Endothelial cell of umbilical vein (primary cell): Measurements from ENCODE around the gene AQP12A. TPM values are rescaled to one million over a fixed set of nuclear protein-coding genes. Genes with fewer than 3 reads are reported as not detected.

Source experiments
- BruUV-seq: library from RNA; stranded (reverse); fragments of 400-500 nt; replicated peaks from 2 replicates; lab custom pipeline; 2021; lab: Mats Ljungman, UMichigan
- CTCF ChIA-PET: fragments of 300-600, 350-600 bp; sonication (Branson Sonifier 250); formaldehyde crosslinking; loops from one replicate; lab custom pipeline; 2021; ENCODE audit warnings: antibody characterized with exemption, inconsistent platforms; lab: Charles Lee
- POLR2A ChIA-PET: fragments of 300-600, 350-600 bp; sonication (Branson Sonifier 250); formaldehyde crosslinking; loops from one replicate; lab custom pipeline; 2021; ENCODE audit warnings: antibody characterized with exemption, inconsistent platforms; lab: Charles Lee
- DNase-seq: peaks from one replicate; pipeline ENCODE4 v3.0.0-alpha.2; 2011; ENCODE audit warnings: low read depth, low spot score
- FAIRE-seq: peaks from 2 replicates; lab custom pipeline; 2011; peaks lifted over from hg19 to GRCh38; lab: Jason Lieb, UNC
- H2AFZ ChIP-seq: 2 replicates; pipeline ENCODE4 v1.6.0; 2012; ENCODE audit warnings: low read depth, low read length, control low read depth, inconsistent platforms
- H3K27ac ChIP-seq: 2 replicates; pipeline ENCODE4 v1.5.1; 2011; ENCODE audit warnings: low read depth, mild to moderate bottlenecking, control low read depth, low read length, moderate library complexity; ENCODE audit not compliant: insufficient read depth
- H3K27me3 ChIP-seq, 2 experiments: 2 replicates each; pipeline versions ENCODE4 v1.6.0 to v1.6.1; 2011; ENCODE audit warnings: low read length in 2 of 2, mixed read lengths in 1 of 2; ENCODE audit not compliant: control insufficient read depth in 2 of 2, insufficient read depth in 2 of 2
- H3K36me3 ChIP-seq, 2 experiments: 2 replicates in 1 of 2; 3 replicates in 1 of 2; pipeline ENCODE4 v1.5.1; 2011; ENCODE audit warnings: low read length in 2 of 2, mild to moderate bottlenecking in 1 of 2, moderate library complexity in 1 of 2; ENCODE audit not compliant: control insufficient read depth in 2 of 2, insufficient read depth in 2 of 2; ENCODE audit errors: extremely low read depth in 1 of 2
- H3K4me1 ChIP-seq: 3 replicates; pipeline ENCODE4 v1.5.1; 2011; ENCODE audit warnings: mild to moderate bottlenecking, low read length; ENCODE audit not compliant: control insufficient read depth, insufficient read depth; ENCODE audit errors: extremely low read depth
- H3K4me2 ChIP-seq: 2 replicates; pipeline ENCODE4 v1.6.1; 2011; ENCODE audit warnings: low read length, control low read depth, mixed read lengths; ENCODE audit not compliant: insufficient read depth
- H3K4me3 ChIP-seq, 3 experiments: fragments of 200-600 bp in 1 of 3; sonication (generic), shearing (Covaris generic) in 1 of 3; replicated peaks in 1 of 3; 2 replicates each; pipeline ENCODE4 v1.5.1; 2011 to 2016; ENCODE audit warnings: control low read depth in 3 of 3, low read length in 3 of 3, mild to moderate bottlenecking in 2 of 3, inconsistent platforms in 1 of 3, low read depth in 1 of 3, moderate library complexity in 1 of 3; ENCODE audit not compliant: insufficient read depth in 1 of 3
- H3K79me2 ChIP-seq: 2 replicates; pipeline ENCODE4 v1.6.0; 2012; ENCODE audit warnings: low read length, inconsistent platforms; ENCODE audit not compliant: control insufficient read depth, insufficient read depth
- H3K9ac ChIP-seq: replicated peaks from 2 replicates; pipeline ENCODE3; 2011; ENCODE audit warnings: low read length, control low read depth; ENCODE audit not compliant: insufficient read depth; ENCODE audit errors: extremely low read depth
- H3K9me1 ChIP-seq: replicated peaks from 3 replicates; pipeline ENCODE4 v1.6.0; 2011; ENCODE audit warnings: mild to moderate bottlenecking, low read length; ENCODE audit not compliant: control insufficient read depth, insufficient read depth; ENCODE audit errors: extremely low read depth
- H3K9me3 ChIP-seq: replicated peaks from 2 replicates; pipeline ENCODE4 v1.5.1; 2012; ENCODE audit warnings: low read length, inconsistent platforms; ENCODE audit not compliant: control insufficient read depth, insufficient read depth
- H4K20me1 ChIP-seq: replicated peaks from 2 replicates; pipeline ENCODE3; 2011; ENCODE audit warnings: mild to moderate bottlenecking, low read length; ENCODE audit not compliant: control insufficient read depth, insufficient read depth; ENCODE audit errors: extremely low read depth
- CTCF ChIP-seq, 2 donors: IDR thresholded peaks; 1 replicate in 1 of 2; 2 replicates in 1 of 2; pipeline ENCODE4 v1.5.1; 2011; ENCODE audit warnings: low read length in 2 of 2, mild to moderate bottlenecking in 2 of 2, moderate library complexity in 2 of 2, control low read depth in 1 of 2, inconsistent platforms in 1 of 2, low read depth in 1 of 2; ENCODE audit not compliant: insufficient read depth in 1 of 2; ENCODE audit errors: extremely low read depth in 1 of 2
- EZH2 ChIP-seq: IDR thresholded peaks from 2 replicates; pipeline ENCODE4 v1.6.1; 2012; ENCODE audit warnings: borderline replicate concordance, low read depth, mild to moderate bottlenecking, moderate library complexity, low read length, inconsistent platforms; ENCODE audit not compliant: severe bottlenecking
- FOS ChIP-seq: IDR thresholded peaks from 2 replicates; pipeline ENCODE4 v1.6.1; 2011; ENCODE audit warnings: mild to moderate bottlenecking, low read length, moderate library complexity, borderline replicate concordance; ENCODE audit not compliant: insufficient read depth
- JUN ChIP-seq: IDR thresholded peaks from 2 replicates; pipeline ENCODE4 v1.6.1; 2011; ENCODE audit warnings: borderline replicate concordance, low read depth; ENCODE audit not compliant: insufficient read length, insufficient read depth
- POLR2AphosphoS5 ChIP-seq: IDR thresholded peaks from 2 replicates; pipeline ENCODE4 v1.6.1; 2012; ENCODE audit warnings: low read depth, mild to moderate bottlenecking, control low read depth, low read length, moderate library complexity; ENCODE audit not compliant: insufficient read depth
- dilution Hi-C: fragments of 300-500 bp; cut with MboI; formaldehyde crosslinking; loops from one replicate; pipeline ENCODE4 v1.15.0; 2019; ENCODE audit warnings: low sequenced_read_pairs; ENCODE audit not compliant: extremely low pct_ligation_motif_present
- intact Hi-C: fragments of 100-400 bp; cut with micrococcal nuclease; formaldehyde crosslinking; loops from one replicate; pipeline ENCODE4 v1.10.0; 2022
- polyA plus RNA-seq, 4 experiments: library from polyadenylated mRNA; depleted of rRNA in 3 of 4; stranded (reverse) in 3 of 4; unstranded in 1 of 4; fragments of >200 nt; gene quantifications; 2 replicates each; pipeline versions ENCODE4 v1.2.1 to v1.2.3, GENCODE V29; 2011 to 2012; ENCODE audit warnings: missing spikeins in 1 of 4
- total RNA-seq: library from RNA; stranded (reverse); gene quantifications from 2 replicates; pipeline ENCODE4 v1.2.3, GENCODE V29; 2021

The AQP12A gene
- total and polyA plus RNA-seq, 2 donors (not counting 3 experiments of a cell fraction or from before 2014, with no cell fraction given), result not detected

GRCh38 chr2:240730501-240731177 lies 39.0 kb downstream of the AQP12A start:
- no peaks in the 10 kb centered on the region for H3K79me2 ChIP-seq
- H2AFZ ChIP-seq, result no peak overlapping the region
- H3K27me3 ChIP-seq, result no peaks in the 10 kb centered on the region
- no peak for TF ChIP-seq FOS
- TF ChIP-seq EZH2, result no peak
- TF ChIP-seq CTCF (IDR thresholded peaks at IDR 0.05; ENCODE audit: extremely low read depth in 1 of 2, insufficient read depth in 1 of 2, low read depth in 1 of 2, low read length in 2 of 2), result no peak
- no peak for TF ChIP-seq POLR2AphosphoS5
- ChIA-PET CTCF (no interaction called here), POLR2A (no interaction called here)
- no peak overlapping the region for H3K4me2 ChIP-seq
- DNase-seq (no peak), FAIRE-seq (no peak)
- no peak overlapping the region for H3K9ac ChIP-seq
- dilution Hi-C loops, result no loop called here
- H3K9me3 ChIP-seq, result no peaks in the 10 kb centered on the region
- H3K36me3 ChIP-seq, result no peaks in the 10 kb centered on the region
- H3K4me1 ChIP-seq, result no peaks in the 10 kb centered on the region
- H4K20me1 ChIP-seq, result no peaks in the 10 kb centered on the region
- no peak overlapping the region for H3K4me3 ChIP-seq
- intact Hi-C loops, result no loop called here
- BruUV-seq, result no TSS peak
- H3K9me1 ChIP-seq, result no peaks in the 10 kb centered on the region
- no peak overlapping the region for H3K27ac ChIP-seq

- no peak for TF ChIP-seq JUN
- H3K36me3 ChIP-seq, result no peaks in the 10 kb centered on the region
- no peak overlapping the region for H3K4me3 ChIP-seq
- ChIA-PET POLR2A (no interaction called here), CTCF (no interaction called here)
- no peak for DNase-seq
- H3K4me2 ChIP-seq, result no peak overlapping the region
- H3K9me3 ChIP-seq, result no peaks in the 10 kb centered on the region
- H3K27me3 ChIP-seq, result no peaks in the 10 kb centered on the region
- BruUV-seq, result no TSS peak
- H3K27ac ChIP-seq, result no peak overlapping the region
- intact Hi-C loops, result no loop called here
- H3K79me2 ChIP-seq, result no peaks in the 10 kb centered on the region
- no peak for FAIRE-seq
- no peak overlapping the region for H2AFZ ChIP-seq
- no peaks in the 10 kb centered on the region for H3K4me1 ChIP-seq
- H3K9ac ChIP-seq, result no peak overlapping the region
- dilution Hi-C loops, result no loop called here
- no peaks in the 10 kb centered on the region for H3K9me1 ChIP-seq
- no peaks in the 10 kb centered on the region for H4K20me1 ChIP-seq
These were observed 39.5 kb downstream of the AQP12A start for GRCh38 chr2:240731178-240731545.
